CD4-positive, alpha-beta T cell treated with Interleukin-17A for 4 hours (primary cell): ENCODE data around the gene QSOX2.

Experiments
- DNase-seq: peaks from one replicate; pipeline ENCODE4 v3.0.0-alpha.2; 2020; ENCODE audit warnings: mixed read lengths

QSOX2 gene

DNA sequence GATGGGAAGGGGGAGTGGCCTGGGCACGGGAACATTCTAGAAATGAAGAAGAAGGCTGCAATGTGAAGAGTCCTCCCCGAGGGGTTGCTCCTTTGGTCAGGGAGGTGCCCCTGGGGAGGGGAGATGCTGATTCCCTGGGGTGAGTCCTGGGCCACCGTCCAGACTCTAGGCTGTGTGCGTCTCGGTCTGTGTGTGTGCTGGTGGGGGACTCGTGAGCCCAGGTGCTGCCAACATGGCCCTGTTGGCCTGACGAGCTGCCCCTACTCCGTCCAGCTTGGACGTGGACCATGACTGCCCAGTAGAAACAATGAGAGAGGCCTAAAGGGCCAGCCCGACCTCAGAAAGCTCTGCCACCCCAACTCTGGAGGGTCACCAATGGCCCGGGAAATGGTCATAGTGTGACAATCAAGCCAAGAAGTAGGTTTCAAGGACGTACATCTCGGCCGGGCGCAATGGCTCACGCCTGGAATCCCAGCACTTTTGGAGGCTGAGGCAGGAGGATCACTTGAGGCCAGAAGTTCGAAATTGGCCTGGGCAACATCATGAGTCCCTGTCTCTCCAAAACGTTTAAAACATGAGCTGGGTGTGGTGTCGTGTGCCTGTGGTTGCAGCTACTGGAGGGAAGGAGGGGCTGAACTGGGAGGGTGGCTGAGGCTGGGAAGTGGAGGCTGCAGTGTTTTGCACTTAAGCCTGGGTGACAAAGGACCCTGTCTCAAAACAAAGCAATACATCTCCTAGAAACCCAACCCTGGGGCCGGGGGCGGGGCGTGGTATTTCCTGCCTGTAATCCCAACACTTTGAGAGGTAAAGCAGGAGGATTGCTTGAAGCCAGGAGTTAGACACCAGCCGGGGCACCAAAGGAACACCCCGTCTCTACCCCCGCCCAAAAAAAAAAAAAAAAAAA is 57.7 kb downstream of the QSOX2 start:
- DNase-seq = no peak

DNA sequence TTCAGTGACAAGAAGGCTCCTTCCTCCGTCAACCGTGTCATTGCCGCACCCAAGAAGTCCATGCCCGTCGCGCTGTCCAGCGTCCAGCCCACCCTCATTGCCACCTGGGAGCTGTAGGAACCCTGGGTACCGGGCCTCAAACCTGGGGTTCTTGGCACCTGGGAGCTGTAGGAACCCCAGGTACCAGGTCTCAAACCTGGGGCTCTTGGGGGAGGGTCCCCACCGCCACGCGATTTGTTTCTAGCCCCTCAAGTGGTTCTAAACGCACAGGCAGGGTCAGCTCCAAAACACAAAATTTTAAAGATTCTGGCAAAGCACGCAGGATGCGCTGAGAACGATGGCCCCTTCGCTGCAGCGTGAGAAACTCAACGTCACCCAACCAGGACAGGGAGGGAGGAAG is 58.4 kb downstream of the QSOX2 start:
- no peak for DNase-seq

DNA sequence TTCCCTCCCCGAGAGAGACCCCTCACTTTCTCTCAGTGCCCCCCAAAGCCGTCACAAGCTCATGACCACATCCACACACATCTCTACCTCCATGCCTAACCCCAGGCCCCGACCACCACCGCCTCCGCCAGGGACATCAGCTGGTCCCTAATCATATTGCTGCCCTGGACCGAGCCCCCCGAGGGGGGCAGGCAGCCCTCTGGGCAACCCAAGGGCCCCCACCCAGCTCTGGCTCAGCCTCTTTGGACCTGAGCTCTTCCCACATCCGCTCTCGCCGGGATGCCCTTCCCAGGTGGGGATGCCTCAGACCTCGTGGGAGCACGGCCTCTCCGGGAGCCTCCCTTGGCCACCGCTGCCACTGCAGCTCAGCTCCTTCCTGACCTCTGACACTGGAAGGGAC is 59.2 kb downstream of the QSOX2 start:
- DNase-seq = no peak

DNA sequence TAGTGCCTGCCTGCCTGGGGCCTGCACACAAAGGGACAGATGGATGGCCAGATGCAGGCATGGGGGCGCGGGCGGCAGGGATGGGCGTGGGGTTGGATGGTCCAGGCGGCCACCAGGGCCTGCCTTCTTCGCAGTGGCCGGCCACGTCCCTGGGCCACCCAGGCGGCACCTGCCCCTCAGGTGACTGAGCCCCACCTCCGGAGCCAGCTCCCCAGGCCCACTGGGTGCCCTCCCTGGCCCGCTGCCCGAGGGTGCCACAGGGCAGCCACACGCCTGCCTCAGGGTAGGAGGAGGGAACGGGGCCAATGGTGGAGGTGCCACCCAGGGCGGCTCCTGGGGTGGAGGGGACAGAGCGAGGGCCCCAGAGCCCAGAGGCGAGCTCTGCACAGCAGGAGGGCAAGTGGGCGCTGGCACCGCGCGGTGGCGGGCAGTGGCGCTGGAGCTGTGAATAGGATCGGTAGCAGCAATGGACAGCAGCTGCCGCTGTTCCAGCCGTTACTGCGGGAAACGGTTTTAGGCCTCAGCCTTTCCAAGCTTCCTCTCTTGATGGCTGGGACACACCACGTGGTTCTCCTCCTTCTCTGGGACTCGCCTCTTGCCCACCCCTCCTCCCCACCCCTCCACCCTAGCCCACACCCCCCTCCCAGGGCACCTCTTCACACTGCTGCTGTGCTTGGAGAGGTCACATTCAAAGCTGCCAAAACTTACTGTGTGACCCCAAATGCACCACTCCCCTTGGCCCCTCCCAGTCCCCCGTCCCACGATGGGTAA is 59.8 kb downstream of the QSOX2 start:
- no peak for DNase-seq

DNA sequence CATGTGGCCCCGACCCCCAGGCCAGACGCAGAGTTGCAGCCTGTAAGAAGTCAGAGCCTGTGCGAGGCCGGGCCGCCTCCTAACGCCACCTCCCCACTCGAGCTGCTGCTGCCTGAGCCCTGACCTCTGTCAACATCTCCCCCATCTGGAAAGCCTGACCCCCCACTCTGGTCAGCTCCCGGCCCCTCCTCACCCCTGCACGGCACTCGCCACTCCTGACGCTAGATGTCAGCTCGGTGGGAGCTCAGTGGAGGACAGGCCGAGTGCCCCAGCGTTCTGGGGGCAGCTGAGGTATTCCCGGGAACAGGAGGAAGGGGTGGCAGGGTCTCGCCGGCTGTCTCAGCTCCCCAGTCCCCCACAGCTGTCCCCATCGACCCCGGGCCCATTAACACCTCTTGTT is 60.5 kb downstream of the QSOX2 start:
- no peak for DNase-seq

DNA sequence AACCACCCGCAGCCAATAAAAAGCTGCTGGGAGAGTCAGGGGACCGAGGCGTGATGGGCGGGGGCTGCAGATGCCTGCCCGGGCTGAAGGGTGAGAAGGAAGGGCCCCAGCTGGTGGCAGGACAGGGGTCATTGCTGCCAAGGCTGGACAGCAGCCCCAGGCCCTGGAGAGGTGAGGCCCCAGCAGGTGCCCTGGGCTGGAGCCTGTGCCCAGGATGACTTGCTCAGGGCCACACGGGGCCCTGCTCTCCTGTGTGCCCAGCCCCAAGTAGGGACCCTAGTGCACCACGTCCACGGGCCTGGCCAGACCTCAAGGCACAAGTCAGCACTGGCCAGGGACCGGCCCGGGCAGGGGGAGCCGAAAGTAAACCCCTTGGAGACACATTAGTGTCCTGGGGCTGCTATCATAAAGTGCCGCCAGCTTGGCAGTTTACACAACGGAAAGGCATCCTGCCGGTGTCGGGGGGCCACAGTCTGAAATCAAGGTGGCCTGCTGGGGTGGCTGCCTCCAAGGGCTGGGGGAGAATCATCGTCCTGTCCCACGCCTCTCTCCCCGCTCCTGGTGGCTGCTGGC is 62.7 kb downstream of the QSOX2 start:
- DNase-seq = no peak

DNA sequence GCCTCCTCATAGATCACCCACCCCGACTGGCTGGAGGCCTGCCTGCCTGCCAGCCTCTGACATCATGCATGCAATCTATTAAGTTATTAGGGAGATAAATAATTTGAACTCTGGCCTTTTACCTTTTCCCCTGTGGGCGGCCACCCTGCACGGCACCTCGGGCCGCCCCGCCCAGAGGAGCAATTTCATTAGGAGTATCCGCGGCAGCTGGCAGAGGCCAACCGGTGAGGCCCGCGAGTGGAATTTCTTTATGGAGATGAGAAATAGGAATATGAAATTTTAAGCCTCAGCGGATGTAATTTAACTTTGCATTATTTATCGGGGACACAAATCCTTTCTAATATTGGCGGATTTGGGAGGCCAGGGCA is 63.2 kb downstream of the QSOX2 start:
- no peak for DNase-seq

DNA sequence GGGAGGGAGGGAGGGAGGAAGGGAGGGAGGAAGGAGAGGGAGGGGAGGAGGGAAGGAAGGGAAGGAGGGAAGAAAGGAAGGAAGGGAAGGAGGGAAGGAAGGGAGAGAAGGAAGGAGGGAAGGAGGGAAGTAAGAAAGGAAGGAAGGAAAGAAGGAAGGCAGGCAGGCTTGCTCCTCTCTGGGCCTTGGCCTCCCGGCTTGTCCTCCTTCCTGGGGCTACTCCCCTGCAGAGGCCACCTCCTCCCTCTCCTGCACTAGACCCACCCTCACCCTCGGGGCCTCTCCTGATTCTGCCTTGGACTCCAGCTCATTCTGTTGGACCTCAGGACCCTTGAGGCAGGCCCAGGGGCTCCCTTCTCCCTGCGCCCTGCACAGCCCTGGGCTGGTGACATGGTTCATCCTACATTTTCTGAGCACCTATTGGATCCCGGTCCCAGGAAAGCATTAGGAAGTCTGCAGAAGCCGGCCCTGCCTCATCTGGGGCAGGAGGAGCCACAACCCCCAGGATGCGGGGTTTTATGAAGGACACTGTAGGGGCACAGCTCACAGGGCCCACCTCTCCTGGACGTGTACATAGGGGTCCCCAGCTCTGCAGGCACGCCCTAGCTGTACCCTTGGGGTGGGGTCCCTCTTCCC is 63.7 kb downstream of the QSOX2 start:
- DNase-seq = no peak

DNA sequence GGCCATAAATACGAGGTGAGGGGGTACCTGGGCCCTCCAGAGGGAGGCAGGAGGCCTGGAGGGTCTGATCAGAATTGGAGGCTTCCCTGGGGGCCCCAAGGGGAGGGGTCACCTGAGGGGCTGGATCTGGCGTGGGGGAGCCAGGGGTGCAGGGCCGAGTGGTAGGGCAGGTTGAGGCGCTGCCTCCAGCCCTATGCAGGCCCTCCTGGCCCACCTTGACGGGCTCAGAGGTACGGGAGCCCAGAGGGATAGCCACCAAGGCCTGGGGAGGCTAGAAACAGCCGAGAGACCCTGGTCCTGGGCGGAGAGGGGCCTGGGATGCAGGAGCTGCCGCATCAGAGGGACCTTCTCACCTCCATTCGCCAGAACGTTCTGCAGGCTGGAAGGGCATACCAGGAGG is 65.0 kb downstream of the QSOX2 start:
- no peak for DNase-seq

DNA sequence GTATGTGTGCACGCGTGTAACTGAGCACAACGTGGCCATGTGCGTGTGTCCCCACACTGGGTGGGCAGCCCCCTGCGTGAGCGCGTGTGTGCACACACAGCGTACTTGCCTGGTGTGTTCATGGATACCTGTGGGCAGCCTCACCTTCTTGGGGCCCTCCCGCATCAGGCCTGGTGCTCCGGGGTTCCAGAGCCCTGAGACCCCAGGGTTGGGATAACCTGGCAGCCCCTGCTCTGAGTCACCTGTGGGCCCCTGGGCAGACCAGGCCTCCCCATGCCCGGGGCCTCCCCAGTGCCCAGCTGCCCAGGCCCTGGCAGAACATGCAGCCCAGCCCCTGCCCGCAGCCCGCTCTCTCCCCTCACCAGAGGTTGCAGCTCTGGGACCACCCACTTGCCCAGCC is 65.9 kb downstream of the QSOX2 start:
- no peak for DNase-seq

DNA sequence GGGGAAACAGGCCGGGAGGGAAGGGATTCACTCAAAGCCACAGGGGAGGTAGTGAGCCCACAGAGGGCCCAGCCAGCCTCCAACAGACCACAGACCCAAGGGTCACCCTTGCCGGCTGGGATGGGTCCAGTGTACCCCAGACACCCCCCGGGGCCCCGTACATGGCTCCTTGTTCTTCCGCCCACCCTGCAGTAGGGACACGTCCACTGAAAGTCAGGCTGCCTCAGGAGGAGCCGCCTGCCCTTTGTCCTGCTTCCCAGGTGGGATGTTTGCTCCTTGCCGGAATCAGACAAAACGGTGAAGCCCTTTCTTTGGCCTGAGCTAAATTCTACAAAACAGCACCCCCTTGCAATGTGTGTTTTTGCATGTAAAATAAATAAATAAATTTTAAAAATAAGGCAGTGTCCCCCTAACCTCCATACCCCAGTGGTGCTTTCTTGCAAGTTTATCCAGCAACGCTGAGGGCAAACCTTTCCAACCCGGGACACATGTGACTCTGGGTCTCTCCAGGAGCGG is 66.5 kb downstream of the QSOX2 start:
- DNase-seq = no peak

DNA sequence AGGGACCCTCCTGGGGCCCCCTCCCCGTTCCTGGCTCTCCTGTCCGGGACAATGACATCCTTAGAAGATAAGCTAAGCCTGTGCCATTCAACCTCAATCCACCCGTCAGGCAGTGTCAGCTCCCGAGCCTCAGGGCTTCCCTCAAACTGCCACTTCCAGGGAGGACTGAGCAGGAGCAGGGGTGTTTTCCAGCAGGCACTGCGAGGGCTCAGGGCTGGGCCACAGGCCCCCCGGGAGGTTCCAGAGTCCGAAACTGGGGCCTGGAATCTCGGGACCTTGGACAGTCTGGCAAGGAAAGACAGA is 66.9 kb downstream of the QSOX2 start:
- DNase-seq = no peak

DNA sequence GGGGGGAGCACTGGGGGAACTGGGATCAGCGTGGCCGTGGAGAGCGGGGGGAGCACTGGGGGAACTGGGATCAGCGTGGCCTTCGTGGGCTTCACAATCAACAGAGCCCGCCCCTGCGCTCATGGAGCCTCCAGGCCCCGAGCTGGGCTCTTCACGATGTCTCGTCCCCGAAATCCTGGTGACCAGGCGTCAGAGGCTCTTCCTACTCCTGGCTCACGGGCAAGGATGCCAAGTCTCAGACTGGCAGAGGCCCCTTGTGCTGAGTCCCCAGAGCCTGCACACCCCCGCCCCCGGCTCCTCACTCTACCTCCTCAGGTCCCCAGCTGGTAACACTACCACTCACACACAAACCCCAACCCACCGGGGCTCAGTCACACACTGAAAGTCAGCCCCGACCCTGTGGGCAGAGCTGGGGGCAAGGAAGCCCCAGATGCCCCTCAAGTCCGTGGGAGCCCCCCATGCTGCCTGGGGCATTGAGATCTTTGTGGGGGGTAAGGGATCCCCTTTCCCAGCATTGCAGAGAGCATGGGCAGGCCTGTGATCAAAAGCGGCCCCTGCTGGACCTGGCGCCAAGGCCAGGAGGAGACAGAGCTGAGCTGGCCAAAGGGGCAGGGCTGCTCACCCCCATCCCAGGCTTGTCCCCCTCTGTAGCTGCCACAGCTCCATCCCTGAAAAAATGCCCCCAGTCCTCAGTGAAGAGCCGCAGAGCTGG is 67.4 kb downstream of the QSOX2 start:
- DNase-seq = no peak

DNA sequence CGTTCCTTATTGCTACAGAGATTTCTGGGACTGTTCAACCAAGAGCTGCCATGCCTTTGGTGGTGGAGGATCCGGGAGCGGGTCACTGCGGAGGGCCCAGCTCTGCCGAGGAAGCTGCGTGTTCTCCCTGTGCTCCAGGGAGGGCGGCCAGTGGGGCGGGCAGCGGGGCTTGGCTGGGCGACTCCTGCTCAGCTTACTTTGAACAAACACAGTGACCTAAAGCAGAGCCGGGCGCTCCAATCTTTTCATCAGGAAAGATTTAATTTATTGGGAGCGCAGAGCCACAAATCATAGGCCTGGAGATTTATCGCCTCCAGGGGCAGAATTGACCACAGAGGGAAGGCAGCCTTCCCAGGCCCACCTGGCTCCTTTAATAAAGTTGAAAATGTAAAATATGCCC is 68.4 kb downstream of the QSOX2 start:
- DNase-seq = no peak

DNA sequence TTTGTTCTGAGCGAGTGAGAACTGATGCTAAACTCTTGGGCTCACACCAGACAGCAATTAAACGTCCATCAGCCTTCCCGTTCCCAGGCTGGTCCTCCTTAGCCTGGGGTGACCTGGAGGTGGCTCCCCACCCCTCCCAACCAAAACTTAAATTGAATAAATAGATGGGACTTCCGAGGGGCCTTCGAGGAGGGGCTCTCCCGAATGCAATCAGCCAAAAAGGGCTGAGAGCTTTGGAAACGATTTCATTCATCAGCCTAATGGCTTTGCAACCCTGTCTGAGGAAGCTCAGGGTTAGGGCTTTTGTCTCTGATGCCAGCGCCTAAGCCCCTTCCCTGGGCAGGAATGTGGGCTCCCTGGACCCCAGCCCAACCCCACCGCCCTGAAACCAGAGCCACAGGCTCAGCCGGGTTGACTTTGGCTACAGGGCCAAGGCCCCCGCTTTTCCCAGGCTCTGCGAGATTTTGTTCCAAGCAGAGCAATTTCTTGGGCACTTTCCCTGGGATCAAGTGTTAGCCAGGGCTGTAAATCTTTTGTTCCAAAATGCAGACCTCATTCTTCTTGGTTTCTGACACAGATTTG is 69.9 kb downstream of the QSOX2 start:
- DNase-seq = no peak

DNA sequence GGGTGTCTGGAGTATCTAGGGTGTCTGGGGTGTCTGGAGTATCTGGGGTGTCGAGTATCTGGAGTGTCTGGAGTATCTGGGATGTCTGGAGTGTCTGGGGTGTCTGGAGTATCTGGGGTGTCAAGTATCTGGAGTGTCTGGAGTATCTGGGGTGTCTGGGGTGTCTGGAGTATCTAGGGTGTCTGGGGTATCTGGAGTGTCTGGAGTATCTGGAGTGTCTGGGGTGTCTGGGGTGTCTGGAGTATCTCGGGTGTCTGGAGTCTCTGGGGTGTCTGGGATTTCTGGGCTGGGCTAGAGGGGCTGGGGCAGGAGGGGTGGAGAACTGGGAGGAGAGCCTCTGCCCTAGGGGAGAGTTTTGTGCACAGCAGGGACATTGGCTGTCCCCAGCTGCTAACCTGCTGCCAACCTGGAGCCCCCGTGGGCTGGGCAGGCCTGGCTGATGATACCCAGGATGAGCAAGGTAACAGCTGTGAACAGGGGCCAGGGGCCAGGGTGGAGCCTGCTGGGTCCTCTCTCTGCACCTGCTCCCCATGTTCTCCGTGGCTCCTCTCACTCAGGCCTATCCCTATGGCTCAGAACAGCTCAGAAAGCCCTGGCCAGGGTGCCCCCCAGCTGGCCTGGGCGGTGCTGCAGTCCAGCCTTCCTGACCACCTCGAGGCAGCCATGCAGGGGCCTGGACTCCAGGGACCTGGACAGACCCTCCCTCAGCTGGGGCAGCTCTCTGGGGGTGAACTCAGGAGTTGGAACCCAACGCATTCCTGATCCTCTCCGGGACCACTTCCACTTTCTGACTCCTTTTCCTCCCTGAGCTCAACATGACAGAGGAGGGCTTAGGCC is 70.6 kb downstream of the QSOX2 start:
- DNase-seq = no peak

DNA sequence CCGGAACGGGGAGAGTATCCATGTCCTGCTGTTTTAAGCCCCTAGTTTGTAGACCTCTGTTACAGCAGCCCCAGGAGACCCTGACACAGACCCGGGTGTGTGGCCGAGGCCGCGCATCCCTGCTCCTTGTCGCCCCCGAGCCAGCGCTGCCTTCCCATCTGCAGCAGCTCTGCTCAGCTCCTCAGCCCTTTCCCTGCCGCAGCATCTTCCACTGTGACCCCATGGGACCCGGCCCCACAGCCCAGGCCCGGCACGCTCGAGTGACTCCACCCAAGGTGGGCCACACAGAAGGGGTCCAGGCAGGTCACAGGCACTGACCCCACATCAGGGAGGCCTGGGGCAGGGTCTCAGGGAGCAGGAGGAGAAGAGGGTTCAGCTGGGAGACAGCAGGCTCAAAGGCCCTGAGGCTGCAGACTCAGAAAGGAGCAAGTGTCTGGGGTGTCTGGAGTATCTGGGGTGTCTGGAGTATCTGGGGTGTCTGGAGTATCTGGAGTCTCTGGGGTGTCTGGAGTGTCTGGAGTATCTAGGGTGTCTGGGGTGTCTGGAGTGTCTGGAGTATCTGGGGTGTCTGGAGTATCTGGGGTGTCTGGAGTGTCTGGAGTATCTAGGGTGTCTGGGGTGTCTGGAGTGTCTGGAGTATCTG is 71.8 kb downstream of the QSOX2 start:
- no peak for DNase-seq

DNA sequence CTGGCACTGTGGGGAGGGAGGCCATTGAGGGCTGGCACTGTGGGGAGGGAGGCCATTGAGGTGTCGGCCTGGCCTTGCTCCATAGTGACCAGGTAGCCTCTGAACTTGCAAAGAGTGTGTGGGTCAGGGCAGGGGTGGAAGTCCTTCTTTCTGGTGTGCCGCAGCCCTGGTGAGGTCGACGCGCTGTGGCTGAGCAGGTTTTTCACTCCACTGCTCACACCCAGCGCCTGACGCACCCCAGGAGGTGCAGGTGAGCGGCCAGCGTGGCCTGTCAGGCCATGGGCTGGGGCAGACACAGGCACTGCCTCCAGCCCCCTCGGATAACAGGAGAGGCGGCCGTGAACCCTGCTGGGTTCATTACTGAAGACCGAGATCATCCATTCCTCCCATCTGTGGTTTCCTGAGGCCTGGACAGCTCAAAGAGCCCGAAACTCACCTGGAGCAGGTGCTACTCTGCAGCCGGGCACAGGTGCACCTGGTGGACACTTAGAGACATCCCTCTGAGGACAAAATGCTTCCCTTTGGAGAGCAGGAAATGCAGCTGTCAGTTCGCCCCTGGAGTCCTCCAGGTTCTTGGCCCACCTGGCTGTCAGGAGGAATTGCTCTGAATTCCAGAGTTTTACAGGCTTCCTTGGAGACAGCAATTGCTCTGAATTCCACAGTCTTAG is 73.1 kb downstream of the QSOX2 start:
- no peak for DNase-seq

DNA sequence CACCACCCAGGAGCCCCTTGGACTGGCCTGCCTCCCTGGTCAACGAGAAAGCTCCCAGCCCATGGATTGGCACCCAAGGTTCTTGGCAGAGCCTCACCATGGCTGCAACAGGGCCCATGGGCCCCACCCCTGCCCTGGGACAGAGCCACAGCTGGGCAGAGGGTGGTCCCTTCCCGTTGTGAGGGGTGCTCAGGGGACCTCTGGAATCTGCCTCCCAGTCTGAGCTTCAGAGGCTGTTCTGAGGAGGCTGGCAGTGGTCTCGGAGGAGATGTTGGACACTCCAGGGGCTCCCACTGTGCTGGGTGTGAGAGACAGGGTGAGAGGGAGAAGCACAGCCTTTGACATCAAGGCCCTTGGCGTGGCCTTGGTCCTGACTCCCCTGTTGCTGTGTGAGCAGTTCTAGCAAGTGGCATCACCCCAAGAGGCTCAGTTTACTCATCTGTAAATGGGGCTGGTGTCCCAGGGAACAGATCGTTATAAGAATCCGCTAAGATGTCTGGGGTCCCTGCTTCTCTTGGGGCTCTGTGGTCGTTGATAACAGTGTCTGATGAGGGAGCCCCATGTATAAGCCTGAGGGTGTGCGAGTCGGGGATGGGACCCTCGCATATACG is 73.7 kb downstream of the QSOX2 start:
- no peak for DNase-seq
